Activated CD8-positive, alpha-beta memory T cell treated with anti-CD3 and anti-CD28 coated beads, Interleukin-2, amount 50 U/mL, for 48 hours (primary cell): ENCODE measurements around the gene VTA1.
"Not testable (repeated sequence)": the region's sequence is repeated elsewhere in the genome, so short reads cannot be mapped to it uniquely, and the experiment has no call there.

Experiments used
- DNase-seq: peaks from one replicate; pipeline ENCODE4 v3.0.0-alpha.2; 2020

Gene VTA1

GRCh38 chr6:142172758-142173157 is 25.7 kb downstream of the VTA1 start:
- no peak for DNase-seq

- no peak for DNase-seq
These were observed 26.9 kb downstream of the VTA1 start for GRCh38 chr6:142173980-142174379.

GRCh38 chr6:142174703-142175102 is 27.6 kb downstream of the VTA1 start:
- no peak for DNase-seq

- no peak for DNase-seq
These were observed 31.1 kb downstream of the VTA1 start for GRCh38 chr6:142178129-142178528.

GRCh38 chr6:142182004-142182403 is 34.9 kb downstream of the VTA1 start:
- DNase-seq = no peak

GRCh38 chr6:142183351-142183750 is 36.3 kb downstream of the VTA1 start:
- no peak for DNase-seq

- DNase-seq = no peak
These were observed 37.2 kb downstream of the VTA1 start for GRCh38 chr6:142184307-142184706.

- no peak for DNase-seq
These were observed 38.6 kb downstream of the VTA1 start for GRCh38 chr6:142185641-142186040.

- DNase-seq = no peak
These were observed 40.1 kb downstream of the VTA1 start for GRCh38 chr6:142187209-142187608.

GRCh38 chr6:142188341-142188740 is 41.3 kb downstream of the VTA1 start:
- not testable (repeated sequence) for DNase-seq

GRCh38 chr6:142189057-142189456 is 42.0 kb downstream of the VTA1 start:
- DNase-seq = no peak

GRCh38 chr6:142192343-142192742 is 45.3 kb downstream of the VTA1 start:
- DNase-seq = no peak

GRCh38 chr6:142193621-142194020 is 46.6 kb downstream of the VTA1 start:
- DNase-seq = no peak

GRCh38 chr6:142195862-142196541 is 48.9 kb downstream of the VTA1 start:
- no peak for DNase-seq

- no peak for DNase-seq
These were observed 54.0 kb downstream of the VTA1 start for GRCh38 chr6:142200846-142201628.

GRCh38 chr6:142207265-142207877 is 60.3 kb downstream of the VTA1 start:
- peak; percentile 62 for DNase-seq

GRCh38 chr6:142210606-142211005 is 63.5 kb downstream of the VTA1 start:
- DNase-seq = no peak

- DNase-seq = no peak
These were observed 66.3 kb downstream of the VTA1 start for GRCh38 chr6:142213402-142213801.

GRCh38 chr6:142218446-142218845 is 71.4 kb downstream of the VTA1 start:
- DNase-seq = no peak

GRCh38 chr6:142222022-142222421 is 75.0 kb downstream of the VTA1 start:
- no peak for DNase-seq

GRCh38 chr6:142223938-142224337 is 76.9 kb downstream of the VTA1 start:
- no peak for DNase-seq

- DNase-seq = no peak
These were observed 78.1 kb downstream of the VTA1 start for GRCh38 chr6:142225115-142225514.

GRCh38 chr6:142225552-142225951 is 78.5 kb downstream of the VTA1 start:
- DNase-seq = no peak

GRCh38 chr6:142226731-142227130 is 79.7 kb downstream of the VTA1 start:
- DNase-seq = no peak
